IMR-90 (cell line): Measurements from ENCODE around the gene EID3. TPM values are rescaled to one million over a fixed set of nuclear protein-coding genes. Genes with fewer than 3 reads are reported as not detected.
A peak's percentile ranks its signal among the peaks of the same experiment; 100 is the strongest.

Experiments
- ATAC-seq: fragments of 200-7000 bp; cut with Tn5 transposase; 2 replicates; pipeline ENCODE4 v1.9.1; 2020; ENCODE audit warnings: low read depth, mild to moderate bottlenecking, moderate library complexity
- BruUV-seq: library from RNA; stranded (reverse); fragments of 400-500 nt; replicated peaks from 2 replicates; lab custom pipeline; 2021; lab: Mats Ljungman, UMichigan
- CTCF ChIA-PET: fragments of 300-600 bp; formaldehyde crosslinking; extraction: SDS; loops from one replicate; lab custom pipeline; 2021; ENCODE audit warnings: antibody characterized with exemption; lab: Yijun Ruan, JAX
- POLR2A ChIA-PET: fragments of 300-600 bp; sonication (Branson Sonifier 250); formaldehyde crosslinking; loops from one replicate; lab custom pipeline; 2022; ENCODE audit warnings: antibody characterized with exemption; ENCODE audit not compliant: unreplicated experiment; lab: Charles Lee
- DNase-seq: peaks from one replicate; pipeline ENCODE4 v3.0.0; 2013
- H2AFZ ChIP-seq: replicated peaks from 2 replicates; pipeline ENCODE3; 2013; ENCODE audit warnings: low read length, mild to moderate bottlenecking; ENCODE audit not compliant: poor library complexity
- H2AK5ac ChIP-seq: 2 replicates; pipeline ENCODE4 v1.6.1; 2013; ENCODE audit warnings: low read depth, low read length, inconsistent platforms
- H2AK9ac ChIP-seq: replicated peaks from 2 replicates; pipeline ENCODE3; 2013; ENCODE audit warnings: mild to moderate bottlenecking, low read depth, low read length, moderate library complexity; ENCODE audit not compliant: poor library complexity
- H2BK120ac ChIP-seq: 2 replicates; pipeline ENCODE4 v1.6.1; 2013; ENCODE audit warnings: low read depth, low read length, inconsistent platforms
- H2BK15ac ChIP-seq: 3 replicates; pipeline ENCODE4 v1.6.1; 2013; ENCODE audit warnings: low read depth, low read length, inconsistent platforms
- H2BK20ac ChIP-seq: 2 replicates; pipeline ENCODE4 v1.6.1; 2013; ENCODE audit warnings: low read depth, mild to moderate bottlenecking, inconsistent platforms, low read length, moderate library complexity
- H2BK5ac ChIP-seq: 2 replicates; pipeline ENCODE4 v1.6.1; 2013; ENCODE audit warnings: mild to moderate bottlenecking, low read depth, low read length, inconsistent platforms; ENCODE audit not compliant: poor library complexity, severe bottlenecking
- H3K14ac ChIP-seq: replicated peaks from 2 replicates; pipeline ENCODE4 v1.6.1; 2013; ENCODE audit warnings: low read depth, low read length, inconsistent platforms
- H3K18ac ChIP-seq: 2 replicates; pipeline ENCODE4 v1.6.1; 2013; ENCODE audit warnings: low read depth, low read length, control low read depth
- H3K23ac ChIP-seq: 2 replicates; pipeline ENCODE4 v1.6.1; 2013; ENCODE audit warnings: low read depth, low read length, inconsistent platforms
- H3K27ac ChIP-seq: 2 replicates; pipeline ENCODE4 v1.5.1; 2013; ENCODE audit warnings: mild to moderate bottlenecking, control low read depth, low read length; ENCODE audit not compliant: insufficient read depth
- H3K27me3 ChIP-seq: 2 replicates; pipeline ENCODE4 v1.6.1; 2013; ENCODE audit warnings: low read length; ENCODE audit not compliant: control insufficient read depth, insufficient read depth
- H3K36me3 ChIP-seq: 2 replicates; pipeline ENCODE4 v1.6.1; 2013; ENCODE audit warnings: low read length, mixed read lengths; ENCODE audit not compliant: control insufficient read depth, insufficient read depth
- H3K4ac ChIP-seq: 2 replicates; pipeline ENCODE4 v1.6.1; 2013; ENCODE audit warnings: low read depth, low read length, inconsistent platforms
- H3K4me1 ChIP-seq: 2 replicates; pipeline ENCODE4 v1.6.1; 2013; ENCODE audit warnings: low read length, mixed read lengths; ENCODE audit not compliant: control insufficient read depth, insufficient read depth
- H3K4me2 ChIP-seq: 2 replicates; pipeline ENCODE4 v1.6.1; 2013; ENCODE audit warnings: low read depth, mild to moderate bottlenecking, control low read depth, low read length, moderate library complexity
- H3K4me3 ChIP-seq: 2 replicates; pipeline ENCODE4 v1.5.1; 2013; ENCODE audit warnings: low read depth, mild to moderate bottlenecking, control low read depth, low read length, moderate library complexity; ENCODE audit not compliant: insufficient read depth
- H3K56ac ChIP-seq: 2 replicates; pipeline ENCODE4 v1.6.1; 2013; ENCODE audit warnings: low read length, inconsistent platforms; ENCODE audit not compliant: insufficient read depth; ENCODE audit errors: extremely low read depth
- H3K79me1 ChIP-seq, 2 experiments: 2 replicates each; pipeline ENCODE4 v1.6.1; 2013; ENCODE audit warnings: low read length in 2 of 2, inconsistent platforms in 1 of 2, low read depth in 1 of 2
- H3K9ac ChIP-seq: 2 replicates; pipeline ENCODE4 v1.6.1; 2013; ENCODE audit warnings: low read depth, low read length, control low read depth
- H3K9me1 ChIP-seq: 2 replicates; pipeline ENCODE4 v1.6.1; 2013; ENCODE audit warnings: low read length, inconsistent platforms; ENCODE audit not compliant: insufficient read depth
- H3K9me3 ChIP-seq: 2 replicates; pipeline ENCODE4 v1.6.1; 2013; ENCODE audit warnings: low read length; ENCODE audit not compliant: control insufficient read depth, insufficient read depth
- H4K20me1 ChIP-seq: 2 replicates; pipeline ENCODE4 v1.6.1; 2013; ENCODE audit warnings: low read length, inconsistent platforms; ENCODE audit not compliant: insufficient read depth
- H4K5ac ChIP-seq: 2 replicates; pipeline ENCODE4 v1.6.1; 2013; ENCODE audit warnings: mild to moderate bottlenecking, low read depth, low read length, control low read depth
- H4K8ac ChIP-seq, 2 experiments: 2 replicates each; pipeline ENCODE4 v1.6.1; 2013; ENCODE audit warnings: low read depth in 2 of 2, low read length in 2 of 2, control low read depth in 1 of 2, inconsistent platforms in 1 of 2
- H4K91ac ChIP-seq: 2 replicates; pipeline ENCODE4 v1.6.1; 2013; ENCODE audit warnings: low read depth, low read length, inconsistent platforms; ENCODE audit not compliant: insufficient read depth
- BHLHE40 ChIP-seq: fragments of 150-350 bp; IDR thresholded peaks from 2 replicates; pipeline ENCODE4 v1.6.1; 2016; ENCODE audit warnings: mild to moderate bottlenecking, low read depth, low read length
- CEBPB ChIP-seq: IDR thresholded peaks from 2 replicates; pipeline ENCODE4 v1.6.1; 2012; ENCODE audit warnings: low read depth, low read length, improper control_type of control experiment
- CHD1 ChIP-seq: IDR thresholded peaks from 2 replicates; pipeline ENCODE4 v1.6.1; 2012; ENCODE audit warnings: low read depth, low read length, improper control_type of control experiment
- FOS ChIP-seq: fragments of 150-350 bp; IDR thresholded peaks from 2 replicates; pipeline ENCODE4 v1.6.1; 2016; ENCODE audit warnings: low read depth, low read length
- MAFK ChIP-seq: IDR thresholded peaks from 2 replicates; pipeline ENCODE4 v1.6.1; 2012; ENCODE audit warnings: low read depth, low read length, improper control_type of control experiment
- MXI1 ChIP-seq: IDR thresholded peaks from 2 replicates; pipeline ENCODE4 v1.6.1; 2012; ENCODE audit warnings: low read depth, mild to moderate bottlenecking, low read length, moderate library complexity, borderline replicate concordance
- NFE2L2 ChIP-seq: fragments of 150-350 bp; IDR thresholded peaks from 2 replicates; pipeline ENCODE4 v1.6.1; 2016; ENCODE audit warnings: low read depth, mild to moderate bottlenecking, low read length
- RAD21 ChIP-seq: IDR thresholded peaks from 2 replicates; pipeline ENCODE4 v1.6.1; 2012; ENCODE audit warnings: low read length, improper control_type of control experiment
- RFX5 ChIP-seq: IDR thresholded peaks from 2 replicates; pipeline ENCODE4 v1.8.0; 2012; ENCODE audit warnings: low read depth, mild to moderate bottlenecking, low read length, moderate library complexity
- SMC3 ChIP-seq: fragments of 150-350 bp; IDR thresholded peaks from 2 replicates; pipeline ENCODE4 v1.6.1; 2016; ENCODE audit warnings: low read depth, mild to moderate bottlenecking, antibody characterized with exemption, low read length, moderate library complexity
- USF2 ChIP-seq: fragments of 150-350 bp; IDR thresholded peaks from 2 replicates; pipeline ENCODE4 v1.6.1; 2017; ENCODE audit warnings: mild to moderate bottlenecking, antibody characterized with exemption, low read length, low read depth
- WGBS, 2 experiments: methylation state at CpG; one replicate each; pipeline versions ENCODE4 v1.1.5 to v1.1.7; 2013; ENCODE audit warnings: missing lambda C conversion rate in 2 of 2; ENCODE audit not compliant: insufficient read length in 1 of 2; ENCODE audit errors: extremely low coverage in 2 of 2; 5-methylcytosine and 5-hydroxymethylcytosine counted together
- dilution Hi-C: fragments of 300-500 bp; cut with HindIII; formaldehyde crosslinking; loops from one replicate; pipeline ENCODE4 v1.14.3; 2018; ENCODE audit warnings: low sequenced_read_pairs; ENCODE audit not compliant: unreplicated experiment
- in situ Hi-C: fragments of 300-500 bp; cut with MboI; formaldehyde crosslinking; loops from 3 replicates; pipeline ENCODE4 v1.14.3; 2019; ENCODE audit warnings: low sequenced_read_pairs, inconsistent platforms, mixed read lengths
- intact Hi-C: fragments of 100-400 bp; cut with micrococcal nuclease; formaldehyde crosslinking; loops from 2 replicates; pipeline ENCODE4 v1.10.0; 2022
- polyA plus RNA-seq, 3 experiments: library from polyadenylated mRNA; depleted of rRNA; stranded (reverse); fragments of >200 nt; gene quantifications; 2 replicates each; pipeline ENCODE4 v1.2.3, GENCODE V29; 2012; ENCODE audit warnings: low replicate concordance in 1 of 3
- total RNA-seq: library from RNA; depleted of rRNA; stranded (reverse); fragments of >200 nt; gene quantifications from 2 replicates; pipeline ENCODE4 v1.2.3, GENCODE V29; 2012
- TF ChIP-seq, protein P1 (sequence below): fragments of 150-350 bp; IDR thresholded peaks from 2 replicates; pipeline ENCODE4 v1.6.1; 2016; ENCODE audit warnings: low read depth, mild to moderate bottlenecking, low read length, moderate library complexity, borderline replicate concordance
- TF ChIP-seq, protein P2 (sequence below): conservative IDR thresholded peaks from 2 replicates; pipeline ENCODE4 v1.5.1; 2012; ENCODE audit warnings: mild to moderate bottlenecking, low read depth, low read length, improper control_type of control experiment

Gene EID3
- total and polyA plus RNA-seq, 2 of the 4 experiments (the other 2 are of a cell fraction), result 2.2 to 4.1 TPM

GRCh38 chr12:104276273-104277131 is 27.0 kb upstream of the EID3 start:
- Histone ChIP-seq H4K8ac (peak overlapping the region; percentile 14 to 59; a peak in 2 of 4 replicates), H3K18ac (peak overlapping the region; percentile 79), H2AK5ac (peak overlapping the region; percentile 65), H3K4me3 (peak overlapping the region; percentile 10; the same call in 1 of the 2 replicates), H2BK20ac (peak overlapping the region; percentile 66), H3K9ac (no peak overlapping the region; the same call in 1 of the 2 replicates), H2BK5ac (peak overlapping the region; percentile 31), H4K5ac (peak overlapping the region; percentile 30), H2AK9ac (no peak overlapping the region), H4K91ac (peak overlapping the region; percentile 60), H3K56ac (no peak overlapping the region), H3K36me3 (peaks cover 6% of the 10 kb centered on the region; the same call in 1 of the 2 replicates), H2BK15ac (peak overlapping the region; percentile 81; the same call in 2 of the 3 replicates), H3K14ac (peak overlapping the region; percentile 47; the same call in 1 of the 2 replicates), H2BK120ac (peak overlapping the region; percentile 84), H3K4me2 (peak overlapping the region; percentile 82), H3K23ac (peak overlapping the region; percentile 36; the same call in 1 of the 2 replicates), H3K9me3 (no peaks in the 10 kb centered on the region; the same call in 1 of the 2 replicates), H3K27ac (no peak overlapping the region; the same call in 1 of the 2 replicates), H3K4me1 (peaks cover 6% of the 10 kb centered on the region), H2AFZ (no peak overlapping the region), H4K20me1 (no peaks in the 10 kb centered on the region), H3K4ac (peak overlapping the region; percentile 77), H3K79me1 (peaks cover 11 to 23% of the 10 kb centered on the region in 2 experiments), H3K27me3 (no peaks in the 10 kb centered on the region), H3K9me1 (no peaks in the 10 kb centered on the region)
- intact Hi-C loops (loop anchor here (5.0 kb wide), 1 partner anchor 39 kb away; no protein-coding TSS in a partner anchor), dilution Hi-C loops (no loop called here), in situ Hi-C loops (no loop called here)
- DNase-seq (no peak), ATAC-seq (no peak)
- WGBS, 2 experiments, result 80% methylated on average over 1 of the region's 8 CpGs; no CpG with 5 or more reads in 1 of the 2 experiments
- CTCF ChIA-PET, result interaction anchor here (0.7 to 1.6 kb wide), 3 partner anchors 19 to 65 kb away, joined by 3 to 4 read pairs (median 4); partner anchors contain the start of gene TXNRD1
- POLR2A ChIA-PET, result interaction anchor here (0.6 kb wide), 1 partner anchor 25 kb away, joined by 3 read pairs; no protein-coding TSS in a partner anchor
- BruUV-seq, result no TSS peak
- TF ChIP-seq, protein P1, sequence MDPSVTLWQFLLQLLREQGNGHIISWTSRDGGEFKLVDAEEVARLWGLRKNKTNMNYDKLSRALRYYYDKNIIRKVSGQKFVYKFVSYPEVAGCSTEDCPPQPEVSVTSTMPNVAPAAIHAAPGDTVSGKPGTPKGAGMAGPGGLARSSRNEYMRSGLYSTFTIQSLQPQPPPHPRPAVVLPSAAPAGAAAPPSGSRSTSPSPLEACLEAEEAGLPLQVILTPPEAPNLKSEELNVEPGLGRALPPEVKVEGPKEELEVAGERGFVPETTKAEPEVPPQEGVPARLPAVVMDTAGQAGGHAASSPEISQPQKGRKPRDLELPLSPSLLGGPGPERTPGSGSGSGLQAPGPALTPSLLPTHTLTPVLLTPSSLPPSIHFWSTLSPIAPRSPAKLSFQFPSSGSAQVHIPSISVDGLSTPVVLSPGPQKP, result no peak
- TF ChIP-seq RFX5 (no peak), CEBPB (no peak), CHD1 (no peak), MXI1 (no peak), FOS (no peak), NFE2L2 (no peak), SMC3 (no peak), USF2 (no peak), RAD21 (no peak), MAFK (no peak), BHLHE40 (no peak)
- TF ChIP-seq, protein P2, sequence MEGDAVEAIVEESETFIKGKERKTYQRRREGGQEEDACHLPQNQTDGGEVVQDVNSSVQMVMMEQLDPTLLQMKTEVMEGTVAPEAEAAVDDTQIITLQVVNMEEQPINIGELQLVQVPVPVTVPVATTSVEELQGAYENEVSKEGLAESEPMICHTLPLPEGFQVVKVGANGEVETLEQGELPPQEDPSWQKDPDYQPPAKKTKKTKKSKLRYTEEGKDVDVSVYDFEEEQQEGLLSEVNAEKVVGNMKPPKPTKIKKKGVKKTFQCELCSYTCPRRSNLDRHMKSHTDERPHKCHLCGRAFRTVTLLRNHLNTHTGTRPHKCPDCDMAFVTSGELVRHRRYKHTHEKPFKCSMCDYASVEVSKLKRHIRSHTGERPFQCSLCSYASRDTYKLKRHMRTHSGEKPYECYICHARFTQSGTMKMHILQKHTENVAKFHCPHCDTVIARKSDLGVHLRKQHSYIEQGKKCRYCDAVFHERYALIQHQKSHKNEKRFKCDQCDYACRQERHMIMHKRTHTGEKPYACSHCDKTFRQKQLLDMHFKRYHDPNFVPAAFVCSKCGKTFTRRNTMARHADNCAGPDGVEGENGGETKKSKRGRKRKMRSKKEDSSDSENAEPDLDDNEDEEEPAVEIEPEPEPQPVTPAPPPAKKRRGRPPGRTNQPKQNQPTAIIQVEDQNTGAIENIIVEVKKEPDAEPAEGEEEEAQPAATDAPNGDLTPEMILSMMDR, result no peak
